ENCODE data around the gene TYSND1.

- TF ChIP-seq ZSCAN31 (CRISPR knock-in tag; IDR thresholded peaks at IDR 0.05; ENCODE audit: low read depth) (no peak), CTCF (CRISPR knock-in tag; IDR thresholded peaks at IDR 0.05) (no peak), POLR2A (IDR thresholded peaks at IDR 0.05; ENCODE audit: insufficient read depth in 1 of 2, low read depth in 2 of 2, low read length in 2 of 2) (no peak), TARDBP (CRISPR knock-in tag; IDR thresholded peaks at IDR 0.05) (no peak), KLF11 (CRISPR knock-in tag; IDR thresholded peaks at IDR 0.05) (no peak), ZBTB7A (CRISPR knock-in tag; IDR thresholded peaks at IDR 0.05) (no peak), TBP (CRISPR knock-in tag; IDR thresholded peaks at IDR 0.05) (no peak), ELF4 (CRISPR knock-in tag; IDR thresholded peaks at IDR 0.05; ENCODE audit: borderline replicate concordance) (no peak), KLF9 (CRISPR knock-in tag; IDR thresholded peaks at IDR 0.05; ENCODE audit: low read depth) (no peak)
Observed at GRCh38 chr10:70155255-70155838, 8.8 kb upstream of the TYSND1 start.

All from HepG2 (cell line).